Liver (tissue), 9 donors: Measurements from ENCODE around the gene CIDEB. TPM values are rescaled to one million over a fixed set of nuclear protein-coding genes. Genes with fewer than 3 reads are reported as not detected.

Source experiments
- DNase-seq: peaks from one replicate; pipeline ENCODE4 v3.0.0-alpha.2; 2017; ENCODE audit warnings: low spot score
- H3K27ac ChIP-seq, 2 donors: one replicate each; pipeline ENCODE4 v1.7.0; 2013; ENCODE audit warnings: inconsistent platforms in 2 of 2, low read length in 2 of 2, control low read depth in 1 of 2, low read depth in 1 of 2, mild to moderate bottlenecking in 1 of 2
- H3K27me3 ChIP-seq, 4 donors: one replicate each; pipeline versions ENCODE4 v1.6.1 to v1.7.0; 2013; ENCODE audit warnings: low read length in 3 of 4, inconsistent platforms in 1 of 4, mild to moderate bottlenecking in 1 of 4, moderate library complexity in 1 of 4; ENCODE audit not compliant: control insufficient read depth in 4 of 4, insufficient read depth in 4 of 4
- H3K36me3 ChIP-seq, 4 donors: one replicate each; pipeline versions ENCODE4 v1.6.1 to v1.7.0; 2013; ENCODE audit warnings: low read length in 3 of 4, mild to moderate bottlenecking in 3 of 4, low read depth in 1 of 4, moderate library complexity in 1 of 4; ENCODE audit not compliant: control insufficient read depth in 4 of 4, insufficient read depth in 3 of 4
- H3K4me1 ChIP-seq, 4 donors: one replicate each; pipeline versions ENCODE4 v1.6.1 to v1.7.0; 2013; ENCODE audit warnings: low read length in 3 of 4, mild to moderate bottlenecking in 3 of 4, moderate library complexity in 1 of 4; ENCODE audit not compliant: control insufficient read depth in 4 of 4, insufficient read depth in 4 of 4
- H3K4me3 ChIP-seq, 3 donors: one replicate each; pipeline versions ENCODE4 v1.6.1 to v1.7.0; 2013; ENCODE audit warnings: low read length in 3 of 3, control low read depth in 1 of 3, low read depth in 1 of 3, mild to moderate bottlenecking in 1 of 3
- H3K9ac ChIP-seq, 2 donors: one replicate each; pipeline ENCODE4 v1.7.0; 2013; ENCODE audit warnings: low read length in 2 of 2, mild to moderate bottlenecking in 2 of 2, moderate library complexity in 2 of 2, control low read depth in 1 of 2, low read depth in 1 of 2
- H3K9me3 ChIP-seq, 4 donors: one replicate each; pipeline versions ENCODE4 v1.6.1 to v1.7.0; 2013; ENCODE audit warnings: low read length in 3 of 4; ENCODE audit not compliant: control insufficient read depth in 4 of 4
- CTCF ChIP-seq: fragments of 150-350 bp; IDR thresholded peaks from 2 replicates; pipeline ENCODE4 v1.5.1; 2017; ENCODE audit warnings: improper control_type of control experiment, low read depth, low read length; ENCODE audit not compliant: missing input control
- JUND ChIP-seq, 2 donors: IDR thresholded peaks; 2 replicates each; pipeline ENCODE4 v1.6.1; 2016; ENCODE audit warnings: antibody characterized with exemption in 2 of 2
- NR2F2 ChIP-seq: IDR thresholded peaks from 2 replicates; pipeline ENCODE4 v1.6.1; 2016; ENCODE audit warnings: antibody characterized with exemption
- REST ChIP-seq: IDR thresholded peaks from 2 replicates; pipeline ENCODE4 v1.6.1; 2016; ENCODE audit warnings: antibody characterized with exemption, mild to moderate bottlenecking
- YY1 ChIP-seq: IDR thresholded peaks from 2 replicates; pipeline ENCODE4 v1.6.1; 2016; ENCODE audit warnings: antibody characterized with exemption, mild to moderate bottlenecking
- WGBS: extraction: QIAGEN DNeasy Blood & Tissue Kit; methylation state at CpG from one replicate; pipeline ENCODE4 v1.1.7; 2013; 5-methylcytosine and 5-hydroxymethylcytosine counted together
- polyA plus RNA-seq, 2 donors: library from polyadenylated mRNA; stranded (reverse) in 1 of 2; unstranded in 1 of 2; fragments of 200-250 nt in 1 of 2; fragments of >200 nt in 1 of 2; fragmentation: Nextera tagmentation in 1 of 2; extraction: Ambion mirVana in 1 of 2; gene quantifications; one replicate each; pipeline versions ENCODE4 v1.2.1 to v1.2.3, GENCODE V29; 2013 to 2015
- total RNA-seq, 2 donors: library from RNA; depleted of rRNA; stranded (reverse); fragments of >200 nt; gene quantifications; one replicate each; pipeline ENCODE4 v1.2.3, GENCODE V29; 2014
- donor health status: healthy.
- donor health status: healthy.
- donor health status: healthy.
- donor health status: healthy.
- donor health status: healthy.

Gene CIDEB
- total and polyA plus RNA-seq, 4 donors: 32.1 to 312 (median 159) TPM

GRCh38 chr14:24325963-24326362, 18.2 kb upstream of the CIDEB start (continued):
- no peak for TF ChIP-seq REST

- Histone ChIP-seq H3K36me3 (no peaks in the 10 kb centered on the region), H3K4me1 (peaks cover 0 to 6% (median 1%) of the 10 kb centered on the region in 4 donors), H3K27me3 (no peaks in the 10 kb centered on the region), H3K9ac (no peak overlapping the region), H3K9me3 (no peaks in the 10 kb centered on the region), H3K4me3 (no peak overlapping the region), H3K27ac (no peak overlapping the region)
- WGBS: 82% methylated on average over 5 of the region's 5 CpGs
- DNase-seq: no peak
- no peak for TF ChIP-seq NR2F2
- TF ChIP-seq CTCF: no peak
- no peak for TF ChIP-seq YY1
- no peak for TF ChIP-seq JUND (IDR thresholded peaks at IDR 0.05)
Observed at GRCh38 chr14:24325041-24325530, 17.3 kb upstream of the CIDEB start.

- 84% methylated on average over 6 of the region's 6 CpGs for WGBS
- Histone ChIP-seq H3K9ac (no peak overlapping the region), H3K9me3 (no peaks in the 10 kb centered on the region), H3K4me3 (no peak overlapping the region), H3K27ac (no peak overlapping the region), H3K27me3 (no peaks in the 10 kb centered on the region), H3K36me3 (no peaks in the 10 kb centered on the region), H3K4me1 (peaks cover 0 to 6% (median 1%) of the 10 kb centered on the region in 4 donors)
- DNase-seq: no peak
- TF ChIP-seq REST: no peak
Observed at GRCh38 chr14:24324024-24324423, 16.2 kb upstream of the CIDEB start.
